Measurements from ENCODE around the gene IL1RN. TPM values are rescaled to one million over a fixed set of nuclear protein-coding genes. Genes with fewer than 3 reads are reported as not detected.

IL1RN gene
- total and polyA plus RNA-seq, 2 experiments from 2014 or later, result not detected

GRCh38 chr2:113167115-113167932 lies 39.9 kb downstream of the IL1RN start:
- Histone ChIP-seq H3K4me1 (ENCODE audit: insufficient read depth) (no peaks in the 10 kb centered on the region), H3K79me2 (ENCODE audit: insufficient read depth) (no peaks in the 10 kb centered on the region), H3K4me3 (no peak overlapping the region), H3K4me2 (ENCODE audit: unreplicated experiment) (no peak overlapping the region), H3K9ac (no peak overlapping the region), H3F3A (ENCODE audit: insufficient read depth) (no peaks in the 10 kb centered on the region), H4K20me1 (ENCODE audit: insufficient read depth) (no peaks in the 10 kb centered on the region), H3K36me3 (ENCODE audit: low read depth) (no peaks in the 10 kb centered on the region), H3K9me2 (ENCODE audit: insufficient read depth) (no peaks in the 10 kb centered on the region), H2AFZ (no peak overlapping the region), H3K27me3 (replicated peaks; ENCODE audit: insufficient read depth) (no peaks in the 10 kb centered on the region), H3K27ac (no peak overlapping the region), H3K9me3 (ENCODE audit: low read depth) (no peaks in the 10 kb centered on the region)
- in situ Hi-C loops (cut with MboI), result no loop called here
- DNase-seq, result peak; percentile 28
- TF ChIP-seq EZH2phosphoT487 (IDR thresholded peaks at IDR 0.05; ENCODE audit: insufficient read depth, low read depth) (no peak), EZH2 (IDR thresholded peaks at IDR 0.05; ENCODE audit: insufficient read depth, poor library complexity, severe bottlenecking) (no peak)
- WGBS, 2 experiments (ENCODE audit: low coverage in 1 of 2, low lambda C conversion rate in 2 of 2, missing lambda C conversion rate in 2 of 2), result 59 to 63% methylated on average over 12 of the region's 12 CpGs

- Histone ChIP-seq H3F3A (ENCODE audit: insufficient read depth) (no peaks in the 10 kb centered on the region), H3K9ac (no peak overlapping the region), H2AFZ (no peak overlapping the region), H3K9me2 (ENCODE audit: insufficient read depth) (no peaks in the 10 kb centered on the region), H3K79me2 (ENCODE audit: insufficient read depth) (no peaks in the 10 kb centered on the region), H3K4me2 (ENCODE audit: unreplicated experiment) (no peak overlapping the region), H3K9me3 (ENCODE audit: low read depth) (no peaks in the 10 kb centered on the region), H3K4me3 (no peak overlapping the region), H3K27ac (no peak overlapping the region), H4K20me1 (ENCODE audit: insufficient read depth) (no peaks in the 10 kb centered on the region), H3K4me1 (ENCODE audit: insufficient read depth) (no peaks in the 10 kb centered on the region), H3K36me3 (ENCODE audit: low read depth) (no peaks in the 10 kb centered on the region), H3K27me3 (replicated peaks; ENCODE audit: insufficient read depth) (no peaks in the 10 kb centered on the region)
- TF ChIP-seq EZH2 (IDR thresholded peaks at IDR 0.05; ENCODE audit: insufficient read depth, poor library complexity, severe bottlenecking) (no peak), EZH2phosphoT487 (IDR thresholded peaks at IDR 0.05; ENCODE audit: insufficient read depth, low read depth) (no peak)
- in situ Hi-C loops (cut with MboI), result no loop called here
- 88 to 90% methylated on average over 6 of the region's 6 CpGs for WGBS, 2 experiments (ENCODE audit: low coverage in 1 of 2, low lambda C conversion rate in 2 of 2, missing lambda C conversion rate in 2 of 2)
- no peak for DNase-seq
Observed at GRCh38 chr2:113167962-113168340, 40.6 kb downstream of the IL1RN start.

- Histone ChIP-seq H3K4me2 (ENCODE audit: unreplicated experiment) (no peak overlapping the region), H4K20me1 (ENCODE audit: insufficient read depth) (no peaks in the 10 kb centered on the region), H3K27ac (no peak overlapping the region), H3K9me3 (ENCODE audit: low read depth) (no peaks in the 10 kb centered on the region), H2AFZ (no peak overlapping the region), H3K9ac (no peak overlapping the region), H3K79me2 (ENCODE audit: insufficient read depth) (no peaks in the 10 kb centered on the region), H3K4me3 (no peak overlapping the region), H3K27me3 (replicated peaks; ENCODE audit: insufficient read depth) (no peaks in the 10 kb centered on the region), H3F3A (ENCODE audit: insufficient read depth) (no peaks in the 10 kb centered on the region), H3K4me1 (ENCODE audit: insufficient read depth) (no peaks in the 10 kb centered on the region), H3K9me2 (ENCODE audit: insufficient read depth) (no peaks in the 10 kb centered on the region), H3K36me3 (ENCODE audit: low read depth) (no peaks in the 10 kb centered on the region)
- in situ Hi-C loops (cut with MboI), result no loop called here
- TF ChIP-seq EZH2 (IDR thresholded peaks at IDR 0.05; ENCODE audit: insufficient read depth, poor library complexity, severe bottlenecking) (no peak), EZH2phosphoT487 (IDR thresholded peaks at IDR 0.05; ENCODE audit: insufficient read depth, low read depth) (no peak)
- 94 to 95% methylated on average over 8 of the region's 8 CpGs for WGBS, 2 experiments (ENCODE audit: low coverage in 1 of 2, low lambda C conversion rate in 2 of 2, missing lambda C conversion rate in 2 of 2)
- no peak for DNase-seq
Observed at GRCh38 chr2:113169002-113169530, 41.7 kb downstream of the IL1RN start.

- Histone ChIP-seq H3K9ac (no peak overlapping the region), H3K4me3 (no peak overlapping the region), H3K79me2 (ENCODE audit: insufficient read depth) (no peaks in the 10 kb centered on the region), H3K9me3 (ENCODE audit: low read depth) (no peaks in the 10 kb centered on the region), H3K4me2 (ENCODE audit: unreplicated experiment) (no peak overlapping the region), H3K4me1 (ENCODE audit: insufficient read depth) (no peaks in the 10 kb centered on the region), H3K27ac (no peak overlapping the region), H4K20me1 (ENCODE audit: insufficient read depth) (no peaks in the 10 kb centered on the region), H3K27me3 (replicated peaks; ENCODE audit: insufficient read depth) (no peaks in the 10 kb centered on the region), H3F3A (ENCODE audit: insufficient read depth) (no peaks in the 10 kb centered on the region), H3K36me3 (ENCODE audit: low read depth) (no peaks in the 10 kb centered on the region), H3K9me2 (ENCODE audit: insufficient read depth) (no peaks in the 10 kb centered on the region), H2AFZ (no peak overlapping the region)
- DNase-seq, result no peak
- in situ Hi-C loops (cut with MboI), result no loop called here
- 85 to 100% methylated on average over 3 of the region's 3 CpGs for WGBS, 2 experiments (ENCODE audit: low coverage in 1 of 2, low lambda C conversion rate in 2 of 2, missing lambda C conversion rate in 2 of 2)
- no peak for TF ChIP-seq EZH2 (IDR thresholded peaks at IDR 0.05; ENCODE audit: insufficient read depth, poor library complexity, severe bottlenecking)
- TF ChIP-seq EZH2phosphoT487 (IDR thresholded peaks at IDR 0.05; ENCODE audit: insufficient read depth, low read depth), result no peak
Observed at GRCh38 chr2:113169586-113169985, 42.2 kb downstream of the IL1RN start.
